Small intestine (tissue), 7 donors: ENCODE data around the gene ADAMTS16. TPM values are rescaled to one million over a fixed set of nuclear protein-coding genes. Genes with fewer than 3 reads are reported as not detected.

ENCODE experiments used
- DNase-seq, 2 donors: peaks; one replicate each; pipeline versions ENCODE4 v3.0.0 to v3.0.0-alpha.2; 2013
- FAIRE-seq: peaks from 2 replicates; lab custom pipeline; 2012; peaks lifted over from hg19 to GRCh38; lab: Jason Lieb, UNC
- H3K27ac ChIP-seq, 3 donors: one replicate each; pipeline ENCODE4 v1.5.1; 2013; ENCODE audit warnings: low read length in 2 of 3, mild to moderate bottlenecking in 2 of 3, control low read depth in 1 of 3, inconsistent platforms in 1 of 3, low read depth in 1 of 3, moderate library complexity in 1 of 3
- H3K27me3 ChIP-seq, 3 donors: one replicate each; pipeline ENCODE4 v1.6.1; 2013; ENCODE audit warnings: low read length in 3 of 3, inconsistent platforms in 1 of 3; ENCODE audit not compliant: control insufficient read depth in 3 of 3, insufficient read depth in 3 of 3
- H3K36me3 ChIP-seq, 3 donors: one replicate each; pipeline ENCODE4 v1.6.1; 2013; ENCODE audit warnings: low read length in 3 of 3, inconsistent platforms in 1 of 3, low read depth in 1 of 3, mild to moderate bottlenecking in 1 of 3, moderate library complexity in 1 of 3; ENCODE audit not compliant: control insufficient read depth in 3 of 3, insufficient read depth in 2 of 3
- H3K4me1 ChIP-seq, 3 donors: one replicate each; pipeline ENCODE4 v1.6.1; 2013; ENCODE audit warnings: low read length in 2 of 3, inconsistent platforms in 1 of 3, low read depth in 1 of 3, mild to moderate bottlenecking in 1 of 3, moderate library complexity in 1 of 3; ENCODE audit not compliant: control insufficient read depth in 3 of 3, insufficient read depth in 2 of 3
- H3K4me3 ChIP-seq, 3 donors: one replicate each; pipeline ENCODE4 v1.5.1; 2013; ENCODE audit warnings: low read length in 3 of 3, control low read depth in 1 of 3, inconsistent platforms in 1 of 3, low read depth in 1 of 3, mild to moderate bottlenecking in 1 of 3, moderate library complexity in 1 of 3
- H3K9me3 ChIP-seq, 2 donors: one replicate each; pipeline ENCODE4 v1.6.1; 2013; ENCODE audit warnings: low read depth in 1 of 2, low read length in 1 of 2; ENCODE audit not compliant: control insufficient read depth in 2 of 2, insufficient read depth in 1 of 2
- WGBS, 3 donors: extraction: QIAGEN DNeasy Blood & Tissue Kit; methylation state at CpG; one replicate each; pipeline ENCODE4 v1.1.7; 2013; 5-methylcytosine and 5-hydroxymethylcytosine counted together
- polyA plus RNA-seq, 4 donors: library from polyadenylated mRNA; stranded (reverse) in 3 of 4; unstranded in 1 of 4; fragments of 200-250 nt in 3 of 4; fragments of 120-200 nt in 1 of 4; gene quantifications; one replicate each; pipeline versions ENCODE4 v1.2.1 to v1.2.3, GENCODE V29; 2013
- donor health status: healthy with polysubstance abuse.
- donor health status: control.
- donor health status: control.
- donor health status: Bipolar disorder and iron deficiency.
- donor health status: healthy.

Gene ADAMTS16
- polyA plus RNA-seq, 4 donors = 0.06 to 0.66 TPM; not detected in 2

- Histone ChIP-seq H3K4me3 (no peak overlapping the region), H3K9me3 (no peaks in the 10 kb centered on the region), H3K4me1 (no peaks in the 10 kb centered on the region), H3K36me3 (no peaks in the 10 kb centered on the region), H3K27me3 (no peaks in the 10 kb centered on the region), H3K27ac (no peak overlapping the region)
- 92 to 95% (median 95%) methylated on average over 8 of the region's 8 CpGs for WGBS, 3 donors
- DNase-seq (no peak), FAIRE-seq (no peak)
These were observed 100.1 kb downstream of the ADAMTS16 start for GRCh38 chr5:5240234-5240633.

DNA sequence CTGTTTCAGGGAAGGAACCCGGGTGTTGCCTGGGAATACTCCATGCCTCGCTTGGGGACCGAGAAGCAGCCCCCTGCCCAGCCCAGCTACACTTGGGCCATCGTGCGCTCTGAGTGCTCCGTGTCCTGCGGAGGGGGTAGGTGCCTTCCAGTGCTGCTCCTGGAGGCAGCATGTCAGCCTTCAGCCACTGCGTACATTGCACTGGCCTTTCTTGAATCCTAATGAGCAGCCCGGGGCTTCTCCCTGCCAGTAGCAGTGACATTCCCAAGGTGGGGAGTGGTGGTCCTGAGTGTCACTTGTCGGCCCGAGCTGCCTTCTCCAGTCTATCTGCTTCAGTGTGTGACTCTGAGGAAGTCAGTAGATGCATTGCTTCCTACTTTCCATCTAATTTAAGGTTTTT, 101.9 kb downstream of the ADAMTS16 start:
- Histone ChIP-seq H3K4me1 (no peaks in the 10 kb centered on the region), H3K4me3 (no peak overlapping the region), H3K36me3 (no peaks in the 10 kb centered on the region), H3K27me3 (no peaks in the 10 kb centered on the region), H3K9me3 (no peaks in the 10 kb centered on the region), H3K27ac (no peak overlapping the region)
- WGBS, 3 donors = 60 to 86% (median 76%) methylated on average over 11 of the region's 11 CpGs
- FAIRE-seq (no peak), DNase-seq (no peak)

- FAIRE-seq (no peak), DNase-seq (no peak)
- no peaks in the 10 kb centered on the region for H3K4me1 ChIP-seq
- H3K9me3 ChIP-seq = no peaks in the 10 kb centered on the region
- 93 to 96% (median 94%) methylated on average over 8 of the region's 8 CpGs for WGBS, 3 donors
- no peaks in the 10 kb centered on the region for H3K27me3 ChIP-seq
- H3K36me3 ChIP-seq = no peaks in the 10 kb centered on the region
- no peak overlapping the region for H3K4me3 ChIP-seq
- H3K27ac ChIP-seq = no peak overlapping the region
These were observed 106.6 kb downstream of the ADAMTS16 start for GRCh38 chr5:5246736-5247135.

DNA sequence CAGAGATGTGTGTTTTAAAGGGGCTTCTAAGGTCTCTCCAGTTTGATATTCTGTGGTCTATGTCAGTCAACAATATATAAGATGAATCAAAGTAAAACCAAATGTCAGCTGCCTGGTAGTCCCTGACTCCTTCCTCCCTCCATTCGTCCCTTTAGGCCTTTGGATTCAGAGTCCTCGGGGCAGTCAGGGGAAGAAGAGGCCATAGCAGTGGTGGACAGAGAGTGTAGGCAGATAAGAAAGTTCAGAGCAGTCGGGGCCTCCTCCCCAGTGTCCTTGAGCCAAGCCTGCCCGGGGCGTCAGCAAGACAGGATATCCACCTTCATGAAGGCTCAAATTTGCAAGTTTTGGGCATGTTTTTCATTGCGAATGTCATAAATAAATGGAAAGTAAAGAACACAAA, 110.6 kb downstream of the ADAMTS16 start:
- FAIRE-seq (no peak), DNase-seq (no peak)
- Histone ChIP-seq H3K4me1 (no peaks in the 10 kb centered on the region), H3K4me3 (no peak overlapping the region), H3K9me3 (peaks cover 0 to 3% of the 10 kb centered on the region in 2 donors), H3K27me3 (no peaks in the 10 kb centered on the region), H3K36me3 (no peaks in the 10 kb centered on the region), H3K27ac (no peak overlapping the region)
- 76 to 84% (median 80%) methylated on average over 6 of the region's 6 CpGs for WGBS, 3 donors

- no peak overlapping the region for H3K27ac ChIP-seq
- FAIRE-seq (no peak), DNase-seq (no peak)
- peaks cover 0 to 3% of the 10 kb centered on the region in 2 donors for H3K9me3 ChIP-seq
- no peaks in the 10 kb centered on the region for H3K4me1 ChIP-seq
- WGBS, 3 donors = 80 to 88% (median 81%) methylated on average over 8 of the region's 8 CpGs
- H3K27me3 ChIP-seq = no peaks in the 10 kb centered on the region
- no peaks in the 10 kb centered on the region for H3K36me3 ChIP-seq
- no peak overlapping the region for H3K4me3 ChIP-seq
These were observed 112.0 kb downstream of the ADAMTS16 start for GRCh38 chr5:5252106-5252505.

GRCh38 chr5:5257353-5257752, 117.2 kb downstream of the ADAMTS16 start:
- H3K9me3 ChIP-seq = peaks cover 0 to 3% of the 10 kb centered on the region in 2 donors
- no peak for FAIRE-seq
- H3K27me3 ChIP-seq = no peaks in the 10 kb centered on the region
- no peaks in the 10 kb centered on the region for H3K4me1 ChIP-seq
- DNase-seq = no peak
- H3K27ac ChIP-seq = no peak overlapping the region
- WGBS, 3 donors = 66 to 87% (median 85%) methylated on average over 5 of the region's 5 CpGs
- H3K4me3 ChIP-seq = no peak overlapping the region
- H3K36me3 ChIP-seq = no peaks in the 10 kb centered on the region

- 85 to 91% (median 86%) methylated on average over 1 of the region's 1 CpG for WGBS, 3 donors
- Histone ChIP-seq H3K36me3 (no peaks in the 10 kb centered on the region), H3K27ac (no peak overlapping the region), H3K4me1 (no peaks in the 10 kb centered on the region), H3K27me3 (no peaks in the 10 kb centered on the region), H3K4me3 (no peak overlapping the region), H3K9me3 (peaks cover 0 to 3% of the 10 kb centered on the region in 2 donors)
- FAIRE-seq = no peak
- no peak for DNase-seq
These were observed 118.4 kb downstream of the ADAMTS16 start for GRCh38 chr5:5258564-5258963.

- DNase-seq (no peak), FAIRE-seq (no peak)
- 68 to 79% (median 72%) methylated on average over 3 of the region's 3 CpGs for WGBS, 3 donors
- no peaks in the 10 kb centered on the region for H3K27me3 ChIP-seq
- no peak overlapping the region for H3K27ac ChIP-seq
- no peaks in the 10 kb centered on the region for H3K4me1 ChIP-seq
- H3K36me3 ChIP-seq = no peaks in the 10 kb centered on the region
- H3K9me3 ChIP-seq = no peaks in the 10 kb centered on the region
- H3K4me3 ChIP-seq = no peak overlapping the region
These were observed 124.6 kb downstream of the ADAMTS16 start for GRCh38 chr5:5264727-5265126.

GRCh38 chr5:5266297-5266696, 126.2 kb downstream of the ADAMTS16 start:
- H3K4me1 ChIP-seq = peaks cover 0 to 1% (median 0%) of the 10 kb centered on the region in 3 donors
- no peak for FAIRE-seq
- H3K36me3 ChIP-seq = no peaks in the 10 kb centered on the region
- 67 to 86% (median 84%) methylated on average over 6 of the region's 6 CpGs for whole genome bisulfite sequencing, 3 donors
- no peak for DNase-seq
- H3K27ac ChIP-seq = no peak overlapping the region
- H3K4me3 ChIP-seq = no peak overlapping the region
- H3K9me3 ChIP-seq = no peaks in the 10 kb centered on the region
- no peaks in the 10 kb centered on the region for H3K27me3 ChIP-seq
